WERI-Rb-1 (cell line): ENCODE data around the gene NEDD8.

Experiments
- DNase-seq: peaks from one replicate; pipeline ENCODE4 v3.0.0-alpha.2; 2020
- H3K27ac ChIP-seq: fragments of 250-450 bp; sonication (Bioruptor Pico); 2 replicates; pipeline ENCODE4 v1.5.1; 2020; ENCODE audit warnings: mild to moderate bottlenecking, moderate library complexity
- H3K27me3 ChIP-seq: fragments of 250-450 bp; sonication (Bioruptor Pico); 2 replicates; pipeline ENCODE4 v1.5.1; 2021; ENCODE audit warnings: mild to moderate bottlenecking, low read depth, moderate library complexity; ENCODE audit not compliant: insufficient read depth, severe bottlenecking
- H3K36me3 ChIP-seq: fragments of 250-450 bp; sonication (Bioruptor Pico); 2 replicates; pipeline ENCODE4 v1.5.1; 2020; ENCODE audit warnings: mild to moderate bottlenecking, moderate library complexity
- H3K4me3 ChIP-seq: 2 replicates; pipeline ENCODE4 v1.5.1; 2011; ENCODE audit warnings: low read depth, mild to moderate bottlenecking, control low read depth, low read length
- H3K9me3 ChIP-seq: fragments of 250-450 bp; sonication (Bioruptor Pico); 2 replicates; pipeline ENCODE4 v1.5.1; 2021; ENCODE audit warnings: mild to moderate bottlenecking, moderate library complexity; ENCODE audit not compliant: severe bottlenecking
- CTCF ChIP-seq: IDR thresholded peaks from 2 replicates; pipeline ENCODE4 v1.5.1; 2011; ENCODE audit warnings: low read depth, mild to moderate bottlenecking, control low read depth, inconsistent platforms, low read length

Gene NEDD8

GRCh38 chr14:24259282-24260025, 27.3 kb upstream of the NEDD8 start:
- TF ChIP-seq CTCF, result no peak
- Histone ChIP-seq H3K36me3 (no peaks in the 10 kb centered on the region; the same call in 1 of the 2 replicates), H3K4me3 (no peak overlapping the region), H3K27me3 (no peaks in the 10 kb centered on the region), H3K27ac (no peak overlapping the region), H3K9me3 (no peaks in the 10 kb centered on the region)
- no peak for DNase-seq

GRCh38 chr14:24258548-24259265, 26.5 kb upstream of the NEDD8 start:
- no peak overlapping the region for H3K27ac ChIP-seq
- H3K36me3 ChIP-seq, result no peaks in the 10 kb centered on the region; the same call in 1 of the 2 replicates
- H3K9me3 ChIP-seq, result no peaks in the 10 kb centered on the region
- no peak for DNase-seq
- TF ChIP-seq CTCF, result no peak
- H3K27me3 ChIP-seq, result no peaks in the 10 kb centered on the region
- H3K4me3 ChIP-seq, result no peak overlapping the region

- no peaks in the 10 kb centered on the region for H3K9me3 ChIP-seq
- DNase-seq, result no peak
Observed at GRCh38 chr14:24258119-24258518, 26.0 kb upstream of the NEDD8 start.

GRCh38 chr14:24256960-24257359, 24.8 kb upstream of the NEDD8 start:
- H3K27ac ChIP-seq, result no peak overlapping the region
- no peaks in the 10 kb centered on the region; the same call in 1 of the 2 replicates for H3K36me3 ChIP-seq

More at GRCh38 chr14:24258119-24258518, 26.0 kb upstream of the NEDD8 start:
- Histone ChIP-seq H3K27me3 (no peaks in the 10 kb centered on the region), H3K27ac (no peak overlapping the region), H3K4me3 (no peak overlapping the region), H3K36me3 (no peaks in the 10 kb centered on the region; the same call in 1 of the 2 replicates)
- TF ChIP-seq CTCF, result no peak

GRCh38 chr14:24255931-24256711, 24.0 kb upstream of the NEDD8 start:
- no peak for DNase-seq
- Histone ChIP-seq H3K4me3 (no peak overlapping the region), H3K27me3 (no peaks in the 10 kb centered on the region), H3K27ac (no peak overlapping the region), H3K9me3 (no peaks in the 10 kb centered on the region), H3K36me3 (no peaks in the 10 kb centered on the region; the same call in 1 of the 2 replicates)
- no peak for TF ChIP-seq CTCF

More at GRCh38 chr14:24256960-24257359, 24.8 kb upstream of the NEDD8 start:
- H3K4me3 ChIP-seq, result no peak overlapping the region
- no peak for DNase-seq
- H3K9me3 ChIP-seq, result no peaks in the 10 kb centered on the region
- no peaks in the 10 kb centered on the region for H3K27me3 ChIP-seq
- TF ChIP-seq CTCF, result no peak
